Spinal cord (tissue), 10 donors: ENCODE data around the gene LRP1-AS. TPM values are rescaled to one million over a fixed set of nuclear protein-coding genes. Genes with fewer than 3 reads are reported as not detected.

ENCODE experiments used
- DNase-seq, 6 donors: peaks; one replicate each; pipeline versions ENCODE4 v3.0.0 to v3.0.0-alpha.2; 2013 to 2015; ENCODE audit warnings: low spot score in 6 of 6, low read depth in 4 of 6
- H3K27ac ChIP-seq: one replicate; pipeline ENCODE4 v1.5.1; 2013; ENCODE audit warnings: low read depth, low read length, control low read depth
- H3K27me3 ChIP-seq: one replicate; pipeline ENCODE4 v1.6.1; 2013; ENCODE audit warnings: low read length; ENCODE audit not compliant: control insufficient read depth, insufficient read depth
- H3K36me3 ChIP-seq: one replicate; pipeline ENCODE4 v1.6.1; 2013; ENCODE audit warnings: low read length; ENCODE audit not compliant: control insufficient read depth, insufficient read depth
- H3K4me1 ChIP-seq: one replicate; pipeline ENCODE4 v1.6.1; 2013; ENCODE audit warnings: low read length; ENCODE audit not compliant: control insufficient read depth, insufficient read depth
- H3K4me3 ChIP-seq: one replicate; pipeline ENCODE4 v1.5.1; 2013; ENCODE audit warnings: low read depth, low read length, control low read depth
- H3K9me3 ChIP-seq: one replicate; pipeline ENCODE4 v1.6.1; 2013; ENCODE audit warnings: low read length; ENCODE audit not compliant: control insufficient read depth, insufficient read depth
- WGBS: methylation state at CpG from one replicate; pipeline ENCODE4 v1.1.5; 2013; ENCODE audit warnings: missing lambda C conversion rate; ENCODE audit not compliant: insufficient coverage; 5-methylcytosine and 5-hydroxymethylcytosine counted together
- polyA plus RNA-seq, 2 donors: library from polyadenylated mRNA; unstranded; fragments of 120-200 nt; gene quantifications; one replicate each; pipeline ENCODE4 v1.2.1, GENCODE V29; 2013; ENCODE audit not compliant: insufficient read length in 2 of 2
- total RNA-seq, 2 donors: library from RNA; depleted of rRNA in 1 of 2; stranded (reverse); fragments of 120-200 nt in 1 of 2; fragments of >200 nt in 1 of 2; gene quantifications; one replicate each; pipeline versions ENCODE4 v1.2.3 to v1.2.4, GENCODE V29; 2013 to 2014
- donor health status: healthy.

LRP1-AS gene
- total and polyA plus RNA-seq, 4 donors: 2.3 TPM; not detected in 3

DNA sequence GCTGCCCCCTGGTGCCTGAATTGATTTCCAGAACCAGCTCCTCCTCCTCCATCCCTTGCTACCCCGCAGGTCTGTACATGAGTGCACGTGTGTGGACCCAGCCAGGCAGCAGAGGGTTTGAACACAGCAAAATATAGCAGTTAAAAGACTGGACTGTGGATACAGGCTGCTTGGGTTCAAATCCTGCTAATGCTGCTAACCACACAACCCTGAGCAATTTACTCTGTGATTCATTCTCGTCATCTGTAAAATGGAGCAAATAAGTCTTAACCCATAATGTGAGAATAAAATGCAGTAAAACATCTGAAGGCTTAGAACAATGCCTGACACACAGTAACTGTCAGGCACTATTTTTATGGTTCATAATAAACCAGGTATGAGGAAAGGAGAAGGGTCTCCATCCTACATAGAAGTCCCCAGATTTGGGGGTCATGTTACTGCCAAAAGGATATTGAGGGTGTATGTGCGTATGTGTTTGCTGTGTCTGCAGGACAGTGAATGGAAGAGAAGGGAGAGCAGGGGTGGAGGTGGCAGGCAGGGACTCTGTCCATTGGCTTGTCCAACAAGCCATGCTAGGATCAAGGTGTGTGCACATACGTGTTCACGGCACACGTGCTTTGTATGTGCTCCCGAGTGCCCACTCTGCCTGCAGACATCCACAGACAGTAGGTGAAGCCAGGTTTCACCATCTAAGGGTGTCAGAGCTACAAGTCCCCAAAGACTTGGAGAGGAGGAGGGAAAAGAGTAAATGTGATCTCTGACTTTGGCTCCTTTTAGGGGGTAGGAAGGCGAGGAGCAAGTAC is 34.7 kb downstream of the LRP1-AS start:
- no peak for DNase-seq
- 62% methylated on average over 7 of the region's 9 CpGs for WGBS

GRCh38 chr12:57111031-57111734 is 36.2 kb downstream of the LRP1-AS start, which contains the start of gene STAT6:
TSS of gene STAT6 (minus strand) at chr12:57111362. CDS start at chr12:57108278, 3,084 bp downstream.
- peak in 2 of 6 donors; percentile 43 to 74 for DNase-seq
- WGBS: 36% methylated on average over 7 of the region's 13 CpGs
- Histone ChIP-seq H3K4me3 (peak within 1 kb of the TSS; percentile 51), H3K4me1 (peaks cover 27% of the 10 kb centered on the region), H3K9me3 (no peaks in the 10 kb centered on the region), H3K27me3 (no peaks in the 10 kb centered on the region), H3K36me3 (no peaks in the 10 kb centered on the region), H3K27ac (peak within 1 kb of the TSS; percentile 98)

More for the DNA sequence above, 34.7 kb downstream of the LRP1-AS start:
- no peaks in the 10 kb centered on the region for H3K36me3 ChIP-seq
- peak overlapping the region; percentile 98 for H3K27ac ChIP-seq
- H3K4me1 ChIP-seq: peaks cover 25% of the 10 kb centered on the region
- no peaks in the 10 kb centered on the region for H3K9me3 ChIP-seq
- H3K27me3 ChIP-seq: no peaks in the 10 kb centered on the region
- H3K4me3 ChIP-seq: peak overlapping the region; percentile 51

- Histone ChIP-seq H3K36me3 (peaks cover 1% of the 10 kb centered on the region), H3K27ac (peak overlapping the region; percentile 98), H3K4me3 (peak overlapping the region; percentile 51), H3K9me3 (no peaks in the 10 kb centered on the region), H3K4me1 (peaks cover 31% of the 10 kb centered on the region), H3K27me3 (no peaks in the 10 kb centered on the region)
- 4% methylated on average over 21 of the region's 28 CpGs for WGBS
- DNase-seq: peak in 2 of 6 donors; percentile 46 to 61
These were observed 37.1 kb downstream of the LRP1-AS start for GRCh38 chr12:57110104-57111030.

DNA sequence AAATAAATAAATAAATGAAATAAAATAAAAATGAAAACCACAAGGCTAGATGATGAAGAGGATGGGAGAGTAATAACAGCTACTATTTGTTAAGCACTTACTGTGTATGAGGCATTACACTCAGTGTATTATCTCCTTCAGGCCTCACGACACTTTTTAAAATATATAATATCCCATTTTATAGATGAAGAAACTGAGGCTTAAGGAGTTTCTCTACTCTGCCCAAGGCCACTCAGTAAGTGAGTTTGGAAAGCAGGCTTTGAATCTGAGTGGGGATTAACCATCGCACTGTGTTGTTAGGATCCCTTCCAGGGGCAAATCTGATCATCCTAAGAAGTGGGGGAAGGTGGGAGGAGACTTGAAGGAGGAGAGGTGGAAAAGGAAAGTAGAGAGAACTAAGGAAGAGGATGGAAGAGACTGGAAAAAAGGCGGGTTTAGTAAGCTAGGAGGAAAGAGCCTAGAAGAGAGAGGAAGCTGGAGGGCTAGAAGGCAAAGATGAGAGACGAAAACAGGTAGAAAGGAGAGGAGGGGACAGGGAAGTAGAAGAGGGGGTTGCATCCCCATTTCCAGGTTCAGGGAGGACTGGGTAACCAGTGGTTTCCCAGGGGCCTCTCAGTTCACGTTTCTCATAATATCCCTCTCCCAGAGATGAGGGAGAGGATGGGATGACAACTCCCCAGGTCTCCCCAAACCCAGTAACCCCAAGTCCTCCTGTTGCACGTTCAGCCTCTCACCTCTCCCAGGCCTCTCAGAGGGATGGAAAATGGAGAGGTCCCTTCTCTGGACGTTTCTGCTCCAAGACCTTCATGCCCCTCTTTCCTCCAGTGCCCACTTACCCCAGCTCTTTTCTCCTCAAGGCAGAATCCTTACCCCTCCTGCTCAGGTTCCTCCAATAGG is 38.0 kb downstream of the LRP1-AS start:
- Histone ChIP-seq H3K9me3 (no peaks in the 10 kb centered on the region), H3K27ac (peak overlapping the region; percentile 98), H3K27me3 (no peaks in the 10 kb centered on the region), H3K4me3 (peak overlapping the region; percentile 51), H3K4me1 (peaks cover 31% of the 10 kb centered on the region), H3K36me3 (peaks cover 3% of the 10 kb centered on the region)
- 82% methylated on average over 4 of the region's 7 CpGs for WGBS
- DNase-seq: no peak

GRCh38 chr12:57107456-57108155 is 39.8 kb downstream of the LRP1-AS start:
- no peak for DNase-seq
- WGBS: 86% methylated on average over 5 of the region's 7 CpGs
- no peaks in the 10 kb centered on the region for H3K9me3 ChIP-seq
- peaks cover 8% of the 10 kb centered on the region for H3K36me3 ChIP-seq
- H3K4me3 ChIP-seq: no peak overlapping the region
- peaks cover 32% of the 10 kb centered on the region for H3K4me1 ChIP-seq
- no peaks in the 10 kb centered on the region for H3K27me3 ChIP-seq
- no peak overlapping the region for H3K27ac ChIP-seq

GRCh38 chr12:57106021-57106708 is 41.3 kb downstream of the LRP1-AS start:
- WGBS: 75% methylated on average over 9 of the region's 9 CpGs
- no peaks in the 10 kb centered on the region for H3K27me3 ChIP-seq

DNA sequence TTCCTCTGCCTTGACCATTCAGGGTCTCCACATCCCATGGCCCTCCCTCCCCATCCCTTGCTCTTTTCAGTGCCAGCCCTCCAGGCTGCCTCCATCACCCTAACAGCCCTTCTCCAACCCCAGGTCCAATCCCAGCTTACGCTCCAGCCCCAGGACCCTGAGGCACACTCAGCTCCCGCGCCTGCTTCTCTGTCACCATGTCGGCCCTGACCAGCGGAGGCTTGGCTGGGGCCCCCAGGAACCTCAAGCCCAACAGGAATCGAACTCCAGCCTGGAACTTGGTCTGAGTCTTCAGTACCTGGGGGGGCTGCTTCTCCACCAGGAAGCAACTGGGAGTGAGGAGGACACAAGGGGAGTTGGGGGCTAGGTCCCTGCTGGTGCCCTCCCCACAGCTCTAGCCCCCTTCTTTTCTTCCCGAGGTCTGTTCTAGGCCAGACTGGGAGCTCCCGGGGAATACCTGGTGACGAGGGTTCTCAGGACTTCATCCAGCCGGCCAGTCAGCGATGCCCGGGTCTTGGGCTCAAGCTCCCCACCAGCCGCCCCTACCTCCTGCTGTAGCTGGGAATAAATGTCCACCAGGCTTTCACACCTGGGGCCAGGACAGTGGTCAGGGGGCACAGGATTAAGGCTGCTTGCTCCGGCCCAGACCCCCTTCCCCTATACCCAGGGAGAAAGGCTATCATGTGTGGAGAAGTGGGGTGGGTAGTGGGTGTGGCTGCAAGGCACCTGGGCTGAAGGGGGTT is 42.2 kb downstream of the LRP1-AS start:
- no peak overlapping the region for H3K27ac ChIP-seq
- DNase-seq: no peak
- WGBS: 88% methylated on average over 13 of the region's 14 CpGs
- no peaks in the 10 kb centered on the region for H3K27me3 ChIP-seq
- H3K4me3 ChIP-seq: no peak overlapping the region
- no peaks in the 10 kb centered on the region for H3K9me3 ChIP-seq
- H3K4me1 ChIP-seq: peaks cover 14% of the 10 kb centered on the region
- H3K36me3 ChIP-seq: peaks cover 8% of the 10 kb centered on the region

More at GRCh38 chr12:57106021-57106708, 41.3 kb downstream of the LRP1-AS start:
- H3K9me3 ChIP-seq: no peaks in the 10 kb centered on the region
- H3K36me3 ChIP-seq: peaks cover 8% of the 10 kb centered on the region
- H3K4me3 ChIP-seq: no peak overlapping the region
- no peak for DNase-seq
- H3K4me1 ChIP-seq: peaks cover 24% of the 10 kb centered on the region
- no peak overlapping the region for H3K27ac ChIP-seq
